Camera-type eye (tissue), 1 donor: Measurements from ENCODE around the gene TMEM144. TPM values are rescaled to one million over a fixed set of nuclear protein-coding genes. Genes with fewer than 3 reads are reported as not detected.

Experiments
- total RNA-seq: library from RNA; depleted of rRNA; stranded (reverse); fragments of >200 nt; gene quantifications from one replicate; pipeline ENCODE4 v1.2.3, GENCODE V29; 2014

Gene TMEM144
- total RNA-seq: 4.3 TPM

DNA sequence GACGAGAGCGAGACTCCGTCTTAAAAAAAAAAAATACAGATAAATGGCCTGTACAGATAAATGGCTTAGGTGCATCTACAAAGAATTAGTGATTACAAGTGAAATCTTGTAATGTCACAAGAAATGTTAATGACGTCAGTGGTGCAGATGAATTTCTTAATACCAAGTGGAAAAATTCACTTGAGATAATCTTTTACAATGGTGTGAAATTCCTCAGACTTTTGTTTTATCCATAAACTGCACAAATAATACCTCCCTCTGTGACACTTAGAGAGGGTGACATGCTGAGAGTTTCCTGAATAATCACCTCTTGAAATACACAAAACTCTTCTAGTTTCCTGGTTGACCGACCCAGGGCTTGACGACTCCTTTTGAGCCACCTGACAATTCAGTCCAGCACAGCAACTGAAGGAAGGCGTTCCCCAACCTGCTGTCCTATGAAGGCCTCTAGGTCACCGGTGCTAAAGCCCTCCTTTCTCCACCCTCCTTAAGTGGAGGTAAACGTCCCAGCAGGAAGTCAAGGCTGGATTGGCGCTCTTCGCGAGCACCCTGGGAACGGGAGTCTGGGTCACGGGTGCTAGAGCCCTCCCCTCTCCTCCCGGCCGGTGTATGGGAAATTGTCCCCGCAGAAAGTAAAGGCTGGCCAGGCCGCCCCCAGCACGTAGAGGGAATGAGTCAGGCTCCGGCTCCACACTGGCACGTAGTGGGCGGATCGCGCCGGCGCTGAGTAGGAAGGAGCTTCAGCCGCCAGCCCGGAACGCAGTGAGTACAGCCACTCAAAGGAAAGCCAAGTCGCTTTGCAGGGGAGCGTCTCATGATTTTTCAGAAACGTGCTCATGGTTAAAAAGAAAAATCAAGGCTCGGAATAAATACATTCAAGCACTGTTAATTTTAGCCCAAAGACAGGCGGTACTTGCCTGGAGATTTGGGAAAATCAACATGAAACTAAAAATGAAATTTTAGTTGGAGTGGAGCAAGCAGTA lies at the start of gene TMEM144:
TSS of gene TMEM144 (plus strand) at position 662 of the 983 bp plus-strand sequence. CDS start 2,182 bp downstream, outside the sequence.

DNA sequence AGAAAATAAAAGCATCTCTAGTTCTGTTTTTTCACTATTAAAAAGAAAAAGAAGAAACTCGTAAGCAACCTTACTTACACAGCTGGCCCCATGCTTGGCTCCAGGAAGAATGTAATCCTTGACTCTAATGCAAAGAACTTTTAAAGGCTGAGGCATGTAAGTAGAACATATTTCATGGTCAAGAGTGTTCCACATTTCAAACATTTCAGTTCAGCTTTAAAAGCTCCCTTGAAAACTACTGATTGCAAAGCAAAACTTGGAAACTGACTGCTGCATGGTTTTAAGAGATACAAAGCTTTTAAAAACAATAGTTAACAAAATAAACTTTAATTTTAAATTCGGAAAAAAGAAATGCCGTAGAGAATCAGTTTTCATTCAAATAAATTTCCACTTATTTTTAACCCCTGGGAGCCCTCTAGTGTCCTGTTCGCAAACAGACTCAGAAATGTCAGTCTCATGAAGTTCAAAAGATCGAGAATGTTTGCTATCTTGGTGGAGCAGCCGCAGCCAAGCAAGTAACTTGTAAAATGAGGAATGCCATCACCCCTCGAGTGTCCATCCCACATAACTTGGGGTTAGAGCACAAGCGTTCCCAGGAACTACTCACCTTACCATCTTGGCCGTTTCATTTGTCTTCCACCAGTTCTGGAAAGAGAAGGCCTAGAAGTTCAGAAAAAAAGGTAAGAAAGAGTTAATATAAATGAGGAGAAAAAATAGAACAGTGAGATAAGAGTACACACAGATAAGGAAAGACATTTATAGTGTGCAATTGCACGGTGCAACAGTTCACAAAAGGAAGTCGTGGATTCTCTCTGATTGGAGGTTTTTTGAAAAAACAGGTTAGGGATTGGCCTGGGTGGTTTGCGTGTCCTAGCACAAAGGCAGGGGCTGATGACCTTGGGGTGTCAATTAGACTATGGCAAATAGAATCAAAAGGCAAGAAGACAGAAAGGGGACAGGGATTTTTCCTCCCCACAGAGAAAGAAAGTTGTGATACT lies 37.7 kb upstream of the TMEM144 start, which contains the start of gene GASK1B:
TSS of gene GASK1B (minus strand) at position 765 of the 998 bp plus-strand sequence. CDS start 1,650 bp downstream, outside the sequence.

Other genes with a start within 250 kb of the TMEM144 start
- gene GASK1B, start 37.5 kb upstream of the TMEM144 start, total RNA-seq: 46.1 TPM